Stimulated activated naive CD4-positive, alpha-beta T cell (primary cell): Measurements from ENCODE around the gene STX8.

Experiments used
- DNase-seq, 6 experiments: peaks; one replicate each; lab custom pipeline; 2025; lab: John Stamatoyannopoulos, UW

Gene STX8

DNA sequence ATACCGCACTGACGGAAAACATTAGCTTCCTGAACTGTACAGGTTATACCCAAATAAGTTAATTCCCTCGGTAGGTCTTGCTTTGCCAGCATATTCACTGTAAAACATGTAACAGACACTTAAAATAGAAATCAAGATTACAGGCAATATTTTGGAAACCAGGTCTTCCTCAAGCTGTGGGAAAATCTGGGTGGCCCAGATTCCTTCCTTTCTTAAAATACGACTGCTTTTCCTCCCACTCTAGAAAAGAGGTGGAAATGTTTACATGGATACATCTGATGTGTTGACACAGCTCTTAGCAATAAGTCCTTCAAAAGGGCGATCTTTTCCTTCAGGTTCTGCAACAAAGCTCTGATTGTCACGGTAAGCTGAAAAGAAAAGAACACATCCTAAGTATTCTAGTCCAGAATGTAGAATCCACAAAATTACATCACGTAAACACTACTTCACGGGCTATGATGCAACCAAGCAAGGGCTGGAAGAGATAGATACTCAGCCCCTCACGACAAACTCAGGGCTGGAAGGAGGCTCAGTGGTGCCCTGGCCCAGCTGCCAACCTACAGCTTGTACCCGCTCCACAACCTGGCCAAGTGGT is 18.4 kb downstream of the STX8 start:
- no peak for DNase-seq

DNA sequence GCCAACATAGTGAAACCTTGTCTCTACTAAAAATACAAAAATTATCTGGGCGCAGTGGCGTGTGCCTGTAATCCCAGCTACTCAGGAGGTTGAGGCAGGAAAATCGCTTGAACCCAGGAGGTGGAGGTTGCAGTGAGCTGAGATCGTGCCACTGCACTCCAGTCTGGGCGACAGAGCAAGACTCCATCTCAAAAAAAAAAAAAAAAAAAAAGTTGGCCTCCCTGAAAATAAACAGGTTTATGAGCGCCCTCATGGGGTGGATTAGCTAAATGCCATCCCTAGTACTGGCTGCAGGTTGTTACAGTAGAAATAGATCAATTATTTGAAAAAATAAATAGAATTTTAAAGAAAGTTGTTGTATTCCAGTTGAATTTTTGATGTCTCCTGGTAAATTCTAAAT is 20.9 kb downstream of the STX8 start:
- peak in 4 of 6 experiments; percentile 17 to 21 (median 20) for DNase-seq

DNA sequence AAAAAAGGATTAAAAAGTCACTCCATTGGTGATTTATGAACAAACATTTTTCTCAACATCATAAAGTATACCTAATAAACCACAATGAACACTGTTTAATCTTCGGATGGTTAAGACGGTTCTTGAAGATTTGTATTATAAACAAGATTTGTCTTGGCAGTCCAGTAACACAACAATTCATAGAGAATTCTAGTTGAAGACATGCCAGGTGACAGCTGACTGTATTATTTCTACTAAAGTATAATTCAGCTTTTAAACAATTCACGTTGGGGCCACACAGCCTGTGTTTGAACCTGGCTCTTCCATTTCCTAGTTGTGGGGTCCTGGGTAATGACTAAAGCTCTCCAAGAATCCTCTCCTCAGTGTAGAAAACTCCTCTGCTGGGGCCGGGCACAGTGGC is 22.0 kb downstream of the STX8 start:
- DNase-seq: no peak

DNA sequence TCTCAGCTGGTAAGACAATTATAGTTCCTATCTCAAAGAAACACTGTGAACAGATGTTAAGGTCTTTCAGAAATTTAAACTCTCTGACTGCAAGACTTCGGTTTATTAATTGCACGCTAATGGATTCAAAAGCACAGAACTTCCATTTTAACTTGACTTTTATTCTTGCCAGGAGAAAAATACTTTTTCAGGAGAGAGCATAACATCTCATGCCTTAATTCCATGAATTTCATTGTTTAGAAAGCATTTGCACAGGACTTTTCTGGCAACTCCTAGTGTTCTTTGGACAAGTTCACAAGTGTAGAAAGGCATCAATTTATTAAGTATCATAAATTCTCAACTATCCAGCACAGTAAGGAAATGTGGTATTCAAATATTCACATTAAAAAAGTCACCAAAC is 22.4 kb downstream of the STX8 start:
- no peak for DNase-seq

DNA sequence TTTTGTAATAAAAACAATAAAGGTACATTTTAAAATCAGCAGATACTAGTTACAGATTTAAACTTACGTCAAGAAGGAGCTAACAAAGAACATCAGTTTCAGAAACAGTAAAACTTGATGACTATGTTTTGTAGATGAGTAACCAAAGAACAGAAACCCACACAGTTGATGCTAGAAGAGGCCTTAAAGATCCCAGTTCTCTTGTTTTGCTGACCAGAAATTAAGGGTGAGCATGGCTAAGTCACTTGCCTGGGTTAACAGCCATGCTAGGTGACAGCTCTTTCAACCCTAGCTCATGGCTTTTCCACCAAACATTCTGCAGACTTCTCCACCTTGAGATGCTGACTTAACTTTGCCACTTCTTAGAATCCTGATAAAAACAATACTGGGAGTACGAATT is 26.4 kb downstream of the STX8 start:
- no peak for DNase-seq

DNA sequence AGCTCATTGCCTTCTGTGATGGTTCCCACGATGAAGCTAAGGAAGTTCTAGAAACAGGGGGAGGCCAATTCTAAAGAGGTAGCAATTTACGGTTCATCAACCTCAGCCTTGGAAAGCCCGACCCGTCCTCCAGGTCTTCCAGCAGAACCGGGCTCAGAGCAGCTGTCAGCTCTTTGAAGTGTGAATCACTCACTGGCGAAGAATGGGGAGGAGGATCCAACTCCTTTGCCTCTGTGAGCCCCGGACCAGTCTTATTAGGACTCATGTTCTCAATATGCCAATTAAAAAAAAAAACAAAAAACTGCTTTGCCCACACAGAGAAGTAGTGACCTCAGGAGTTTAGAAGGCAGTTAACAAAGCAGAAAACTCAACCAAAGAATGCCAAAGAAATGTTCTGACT is 31.4 kb downstream of the STX8 start:
- DNase-seq: no peak

DNA sequence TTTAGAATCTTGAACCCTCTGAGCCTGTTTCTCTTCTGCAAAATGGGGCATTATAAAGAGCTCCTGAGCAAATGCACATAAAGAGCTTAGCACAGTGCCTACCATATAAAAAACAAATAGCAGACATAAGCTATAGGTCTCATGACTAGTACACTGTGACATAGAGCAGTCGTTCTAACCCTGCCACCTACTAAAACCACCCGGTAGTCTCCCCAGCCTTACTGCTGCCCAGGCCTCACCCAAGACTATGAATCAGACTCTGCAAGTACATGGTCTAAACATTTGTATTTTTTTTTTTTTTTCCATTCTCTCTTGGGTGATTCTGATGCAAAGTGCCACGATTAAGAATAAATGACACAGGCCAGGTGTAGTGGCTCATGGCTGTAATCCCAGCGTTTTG is 33.9 kb downstream of the STX8 start:
- no peak for DNase-seq

DNA sequence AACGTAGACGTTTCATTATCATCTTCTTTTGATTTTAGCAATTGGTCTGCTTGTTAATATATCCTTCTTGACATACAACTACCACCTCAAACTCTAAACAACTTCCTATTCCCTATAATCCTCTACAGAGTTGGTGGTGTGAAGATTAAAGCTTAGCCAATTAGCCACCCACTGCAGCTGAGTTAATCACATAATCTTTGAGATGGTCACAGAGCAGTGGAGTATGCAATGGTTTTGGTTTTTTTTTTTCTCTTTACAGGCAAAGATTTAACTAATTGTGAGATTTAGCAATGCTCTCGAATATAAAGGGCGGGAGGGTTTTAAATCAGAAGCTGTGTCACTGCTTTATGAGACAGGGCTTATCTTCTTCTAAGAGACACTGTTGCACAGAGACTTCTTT is 37.0 kb downstream of the STX8 start:
- no peak for DNase-seq

DNA sequence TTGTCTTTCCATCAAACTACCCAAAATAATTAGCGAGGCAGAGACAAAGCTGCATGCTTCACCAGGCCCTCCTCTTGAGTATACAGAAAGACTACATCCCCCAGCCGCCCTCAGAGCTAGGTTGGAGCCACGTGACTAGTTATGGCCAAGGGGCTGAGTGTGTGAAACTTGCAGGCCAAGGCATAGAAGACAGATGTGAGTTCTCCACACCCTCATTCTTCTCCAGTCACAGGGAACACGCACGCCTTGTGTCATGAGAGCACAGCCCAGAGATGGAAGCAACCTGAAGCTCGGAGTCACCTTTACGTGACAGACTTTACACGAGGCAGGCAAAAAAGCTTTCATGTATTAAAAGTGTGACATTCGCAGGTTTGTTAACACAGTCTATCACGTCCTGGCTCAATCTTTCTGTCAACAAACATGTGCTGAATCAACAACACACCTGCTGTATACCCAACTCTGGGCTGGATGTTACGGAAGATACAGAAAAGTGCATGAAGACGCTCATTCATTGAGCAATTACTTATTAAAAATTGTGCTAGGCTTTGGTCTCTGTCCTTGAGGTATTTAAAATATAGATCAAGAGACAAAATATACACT is 38.3 kb downstream of the STX8 start:
- no peak for DNase-seq

DNA sequence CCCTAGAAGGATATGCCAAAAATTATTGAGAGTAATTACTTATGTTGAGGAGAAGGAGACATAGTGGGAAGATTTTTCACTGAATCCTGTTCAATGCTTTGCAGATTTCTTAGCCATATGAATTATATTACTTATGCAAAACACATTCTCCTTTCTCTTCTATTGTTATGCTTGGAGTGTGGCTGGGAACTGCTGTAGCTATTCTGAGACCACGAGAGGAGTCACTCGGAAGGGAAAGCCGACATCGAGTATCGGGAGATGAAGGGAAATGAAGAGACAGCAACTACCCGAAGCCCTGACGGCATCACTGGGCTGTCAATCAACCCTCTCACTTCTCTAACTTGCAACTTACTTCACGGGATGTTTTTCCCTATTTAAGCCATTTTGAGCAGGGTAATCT is 39.6 kb downstream of the STX8 start:
- DNase-seq: no peak

DNA sequence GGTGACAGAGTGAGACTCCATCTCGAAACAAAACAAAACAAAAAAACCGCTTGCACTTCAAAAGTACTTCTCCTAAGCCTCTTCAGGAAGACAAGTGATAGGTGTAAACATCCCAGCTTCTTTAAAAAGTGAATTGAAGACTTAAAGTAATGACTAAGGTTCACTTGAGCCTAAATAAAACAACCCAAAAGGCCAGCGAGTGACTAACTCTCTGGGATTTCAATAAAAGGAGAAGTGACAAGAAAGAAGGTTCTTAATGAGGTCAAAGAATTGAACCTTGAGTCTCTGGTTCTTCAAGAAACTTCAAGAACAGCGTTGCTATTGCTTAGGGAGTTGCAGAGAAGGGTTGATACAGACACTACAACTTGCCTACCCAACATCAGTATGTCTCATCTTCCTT is 42.2 kb downstream of the STX8 start:
- no peak for DNase-seq

DNA sequence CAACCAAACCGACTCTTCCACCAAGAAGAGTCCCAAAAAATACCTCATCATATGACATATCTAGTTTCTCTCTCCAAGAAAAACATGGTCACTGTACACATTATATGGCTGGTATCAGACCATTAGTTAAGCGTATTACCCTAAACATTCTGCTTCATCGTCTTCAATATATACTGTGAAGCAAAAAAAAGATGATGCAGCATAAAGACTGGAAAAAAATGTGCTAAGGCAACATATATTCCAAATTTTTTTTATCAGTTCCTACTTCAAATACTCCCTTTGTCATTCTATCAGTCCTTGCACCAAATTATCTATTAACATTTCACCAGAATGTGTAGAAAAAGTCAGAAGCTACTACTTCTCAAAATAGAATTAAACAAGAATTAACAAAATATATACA is 42.9 kb downstream of the STX8 start:
- no peak for DNase-seq

DNA sequence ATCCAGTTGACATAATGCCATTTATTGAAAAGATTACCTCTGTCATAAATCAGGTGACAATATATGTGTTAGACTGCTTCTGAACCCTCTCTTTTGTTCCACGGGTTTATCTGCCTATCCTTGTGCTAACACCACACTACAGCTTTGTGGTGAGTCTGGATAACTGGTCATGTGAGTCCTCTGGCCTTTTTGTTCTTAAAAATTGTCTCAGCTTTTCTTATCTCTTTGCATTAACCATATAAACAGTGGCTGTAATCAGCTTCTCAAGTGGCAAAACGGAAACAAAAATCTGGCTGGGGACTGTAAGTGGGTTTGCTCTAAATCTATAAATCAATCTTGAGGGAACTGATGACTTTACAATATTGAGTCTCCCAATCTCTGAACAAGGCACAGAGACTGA is 44.6 kb downstream of the STX8 start:
- no peak for DNase-seq

DNA sequence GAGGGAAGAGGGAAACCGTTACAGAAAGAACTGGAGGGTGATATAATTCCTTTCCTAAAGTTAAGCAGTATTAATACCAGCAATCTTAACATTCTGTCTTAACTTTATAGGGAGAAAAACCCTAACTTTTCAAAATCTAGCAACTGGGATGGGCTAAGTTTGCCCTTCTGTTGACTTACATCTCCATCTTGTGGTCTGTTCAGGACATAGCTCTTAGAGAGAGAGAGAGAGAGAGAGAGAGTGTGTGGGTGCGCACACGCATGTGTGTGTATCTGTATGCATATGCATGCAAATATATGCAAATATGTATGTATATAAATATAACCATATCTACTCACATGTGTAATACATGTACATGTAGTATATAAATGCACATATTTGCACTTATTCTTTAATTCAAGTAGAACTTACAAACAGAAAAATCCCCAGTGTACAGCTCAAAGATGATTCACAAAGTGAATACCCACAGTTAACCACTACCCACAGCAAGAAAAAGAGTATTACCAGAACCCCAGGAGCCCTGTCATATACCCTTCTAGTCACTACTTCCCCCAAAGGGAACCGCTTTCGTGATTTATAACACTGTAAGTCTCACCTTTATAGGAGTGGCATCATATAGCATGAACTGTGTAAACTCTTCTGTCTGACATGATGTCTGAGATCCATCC is 46.5 kb downstream of the STX8 start:
- no peak for DNase-seq

DNA sequence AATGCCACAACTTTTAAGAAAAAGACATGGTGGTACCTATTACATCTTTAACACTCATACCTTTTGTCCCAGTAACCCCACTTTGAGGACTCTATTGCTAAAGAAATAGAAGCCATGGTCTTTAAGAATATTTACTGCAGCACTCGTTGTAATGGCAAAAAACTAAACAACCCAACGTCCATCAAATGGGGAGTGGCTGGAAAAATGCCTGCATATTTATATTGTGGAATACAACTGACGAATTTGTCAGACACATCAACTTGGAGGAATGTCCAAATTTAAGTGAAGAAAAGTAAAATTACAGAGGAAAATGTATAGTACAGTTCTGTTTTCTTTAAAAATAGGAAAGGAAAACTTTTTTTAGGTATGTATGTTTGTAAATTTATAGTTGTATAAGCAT is 47.8 kb downstream of the STX8 start:
- DNase-seq: no peak

DNA sequence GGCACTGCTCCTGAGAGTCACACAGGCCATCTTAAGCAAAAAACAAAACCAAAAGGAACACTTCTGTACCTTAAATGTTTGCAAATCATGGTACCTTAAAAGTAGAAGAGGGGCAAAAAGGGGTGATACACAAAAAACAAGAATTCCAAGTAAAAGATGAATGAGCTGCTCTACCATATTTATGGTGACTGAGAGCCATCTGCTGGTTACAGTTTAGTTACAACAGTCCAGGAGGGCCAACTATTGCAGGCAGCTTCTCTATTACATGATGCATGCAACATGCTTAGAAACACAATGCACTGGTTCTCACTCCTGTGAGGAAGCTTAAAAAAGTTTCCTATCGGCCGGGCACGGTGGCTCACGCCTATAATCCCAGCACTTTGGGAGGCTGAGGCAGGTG is 53.5 kb downstream of the STX8 start:
- peak in 2 of 6 experiments; percentile 3 for DNase-seq

DNA sequence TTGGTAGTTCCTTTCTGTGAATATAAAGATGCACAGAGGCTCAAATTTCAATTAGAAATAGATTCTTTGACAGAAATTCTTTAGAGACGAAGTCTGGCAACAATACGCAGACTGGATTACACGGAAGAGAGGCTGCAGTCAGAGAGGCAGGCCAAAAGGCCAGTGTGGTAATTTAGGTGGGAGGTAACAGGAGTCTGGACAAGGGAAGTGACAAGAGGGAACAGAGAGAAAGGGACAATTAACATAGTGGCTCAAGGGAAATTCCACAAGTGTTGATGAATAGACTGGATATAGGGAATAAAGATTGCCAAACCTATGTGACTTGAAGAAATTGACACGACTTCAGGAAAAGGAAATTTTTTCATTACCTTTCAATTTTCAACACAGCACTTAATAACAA is 54.6 kb downstream of the STX8 start:
- DNase-seq: no peak

DNA sequence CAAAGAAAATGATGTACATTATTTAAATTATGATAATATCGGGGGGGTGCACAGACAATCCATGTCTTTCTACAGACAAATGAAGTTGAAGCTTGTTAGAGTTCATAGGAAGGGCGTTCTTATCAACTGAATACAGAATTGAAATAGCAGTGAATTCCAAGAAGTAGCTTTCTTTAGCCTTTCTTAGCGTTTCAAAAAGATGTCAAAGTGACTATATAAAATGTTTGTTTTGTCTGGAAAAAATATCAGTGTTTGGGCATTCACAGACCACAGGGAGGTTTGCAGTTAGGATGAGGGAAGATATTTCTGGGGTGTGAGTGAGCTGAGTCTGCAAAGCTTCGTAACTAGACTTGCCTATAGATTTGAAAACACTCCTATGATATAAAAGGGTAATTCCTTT is 55.0 kb downstream of the STX8 start:
- no peak for DNase-seq

DNA sequence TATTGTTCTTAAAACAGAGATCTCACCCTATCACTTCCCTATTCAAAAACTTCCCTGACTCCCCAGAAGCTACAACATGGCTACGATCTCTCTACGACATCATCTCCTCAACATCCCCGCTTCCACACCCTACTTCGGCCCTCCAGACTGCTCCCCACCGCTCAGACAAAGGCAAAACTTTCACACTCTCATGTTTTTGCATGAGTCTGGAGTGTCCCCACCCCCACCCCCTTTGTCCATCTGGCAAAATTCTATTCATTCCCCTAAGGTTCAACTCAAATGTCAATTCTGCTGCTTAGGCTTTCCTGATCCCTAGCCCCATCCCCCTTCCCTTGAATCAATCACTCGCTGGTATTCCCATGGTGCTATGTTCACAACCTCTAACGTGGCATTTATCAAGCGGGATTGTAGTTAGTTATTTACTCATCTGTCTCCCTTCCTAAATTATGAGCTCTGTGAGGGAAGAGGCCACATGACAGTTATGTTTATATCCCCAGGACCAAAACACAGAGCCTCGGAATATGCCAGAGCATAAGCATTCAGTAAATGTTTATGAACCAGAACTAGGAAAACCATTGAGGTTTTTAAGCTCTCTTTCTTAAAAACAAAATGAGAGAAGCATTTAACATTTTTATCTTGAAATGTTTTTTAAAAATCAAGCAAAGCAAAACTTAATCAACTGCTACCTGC is 55.9 kb downstream of the STX8 start:
- no peak for DNase-seq

DNA sequence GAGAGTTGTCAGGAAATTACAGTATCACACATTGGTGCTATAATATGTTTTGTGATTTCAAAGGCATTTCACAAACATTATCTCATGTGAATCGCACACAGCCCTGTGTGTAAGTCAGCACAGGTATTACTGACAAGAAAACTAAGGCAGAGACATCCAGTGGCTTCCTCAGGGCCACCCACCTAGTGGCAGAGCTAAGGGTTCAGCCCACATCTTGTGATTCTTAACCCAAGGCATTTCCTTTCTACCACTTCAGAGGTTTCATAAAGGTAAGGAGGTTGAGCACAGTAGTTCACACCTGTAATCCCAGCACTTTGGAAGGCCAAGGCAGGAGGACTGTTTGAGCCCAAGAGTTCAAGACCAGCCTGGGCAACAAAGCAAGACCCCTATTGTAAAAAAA is 58.2 kb downstream of the STX8 start:
- DNase-seq: peak in 3 of 6 experiments; percentile 2 to 16 (median 14)

DNA sequence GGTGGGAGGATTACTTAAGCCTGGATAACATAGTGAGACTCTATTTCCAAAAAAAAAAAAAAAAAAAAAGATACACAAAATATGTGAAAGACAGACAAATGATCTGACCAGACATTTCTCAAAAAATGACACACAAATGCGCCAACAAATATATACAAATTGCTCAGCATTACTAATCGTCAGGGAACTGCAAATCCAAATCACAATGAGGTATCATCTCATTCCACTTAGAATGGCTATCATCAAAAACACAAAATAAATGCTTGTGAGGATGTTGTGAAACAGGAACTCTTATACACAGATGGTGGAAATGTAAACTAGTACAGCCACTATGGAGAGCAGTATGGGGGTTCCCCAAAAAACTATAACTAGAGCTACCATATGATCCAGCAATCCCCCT is 62.4 kb downstream of the STX8 start:
- no peak for DNase-seq

DNA sequence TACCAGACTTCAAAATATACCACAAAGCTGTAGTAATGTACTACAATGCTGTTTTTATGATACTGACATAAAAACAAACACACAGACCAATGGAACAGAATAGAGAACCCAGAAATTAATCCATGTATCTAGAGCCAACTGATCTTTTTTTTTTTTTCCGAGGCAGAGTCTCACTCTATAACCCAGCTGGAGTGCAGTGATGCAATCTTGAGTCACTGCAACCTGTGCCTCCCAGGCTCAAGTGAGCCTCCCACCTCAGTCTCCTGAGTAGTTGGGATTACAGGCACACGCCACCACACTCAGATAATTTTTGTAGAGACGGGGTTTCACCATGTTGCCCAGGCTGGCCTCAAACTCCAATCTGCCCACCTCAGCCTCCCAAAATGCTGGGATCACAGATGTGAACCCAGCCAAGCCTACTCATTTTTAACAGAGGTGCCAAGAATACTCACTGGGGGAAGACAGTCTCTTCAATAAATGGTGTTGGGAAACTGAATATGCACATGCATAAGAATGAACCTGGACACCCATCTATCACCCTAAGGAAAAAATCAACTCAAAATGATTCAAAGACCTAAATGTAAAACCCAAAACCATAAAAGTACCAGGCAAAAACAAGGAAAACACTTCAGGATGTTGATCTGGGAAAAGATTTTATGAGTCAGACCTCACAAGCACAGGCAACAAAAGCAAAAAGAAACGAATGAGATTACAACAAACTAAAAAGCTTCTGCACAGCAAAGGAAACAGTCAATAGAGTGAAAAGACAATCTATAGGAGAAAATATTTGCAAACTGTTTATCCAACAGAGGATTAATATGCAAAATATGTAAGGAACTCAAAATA is 63.1 kb downstream of the STX8 start:
- no peak for DNase-seq
